Measurements from ENCODE around the gene PRKN.

DNA sequence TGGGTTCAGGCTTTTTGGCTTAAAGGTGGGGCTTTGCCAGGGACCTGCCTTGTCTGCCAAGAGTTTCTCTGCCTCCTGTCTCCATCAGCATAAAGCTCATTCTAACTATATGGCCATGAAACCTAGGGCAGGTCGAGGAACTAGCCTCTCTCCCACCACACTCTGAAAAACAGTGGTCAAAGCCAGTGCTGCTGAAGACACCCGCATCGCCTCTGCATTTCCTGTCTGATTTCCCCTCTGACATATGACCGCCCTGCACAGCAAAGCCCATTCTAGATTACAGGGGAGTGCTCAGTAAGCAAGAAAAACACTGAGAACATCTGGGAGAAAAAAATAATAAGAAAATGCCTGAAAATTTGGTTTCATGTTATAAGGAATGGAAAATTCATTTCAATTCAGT lies 573.6 kb downstream of the PRKN start:
- TF ChIP-seq, protein P1, sequence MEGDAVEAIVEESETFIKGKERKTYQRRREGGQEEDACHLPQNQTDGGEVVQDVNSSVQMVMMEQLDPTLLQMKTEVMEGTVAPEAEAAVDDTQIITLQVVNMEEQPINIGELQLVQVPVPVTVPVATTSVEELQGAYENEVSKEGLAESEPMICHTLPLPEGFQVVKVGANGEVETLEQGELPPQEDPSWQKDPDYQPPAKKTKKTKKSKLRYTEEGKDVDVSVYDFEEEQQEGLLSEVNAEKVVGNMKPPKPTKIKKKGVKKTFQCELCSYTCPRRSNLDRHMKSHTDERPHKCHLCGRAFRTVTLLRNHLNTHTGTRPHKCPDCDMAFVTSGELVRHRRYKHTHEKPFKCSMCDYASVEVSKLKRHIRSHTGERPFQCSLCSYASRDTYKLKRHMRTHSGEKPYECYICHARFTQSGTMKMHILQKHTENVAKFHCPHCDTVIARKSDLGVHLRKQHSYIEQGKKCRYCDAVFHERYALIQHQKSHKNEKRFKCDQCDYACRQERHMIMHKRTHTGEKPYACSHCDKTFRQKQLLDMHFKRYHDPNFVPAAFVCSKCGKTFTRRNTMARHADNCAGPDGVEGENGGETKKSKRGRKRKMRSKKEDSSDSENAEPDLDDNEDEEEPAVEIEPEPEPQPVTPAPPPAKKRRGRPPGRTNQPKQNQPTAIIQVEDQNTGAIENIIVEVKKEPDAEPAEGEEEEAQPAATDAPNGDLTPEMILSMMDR (IDR thresholded peaks at IDR 0.05; ENCODE audit: insufficient read depth, low read length) = no peak
- TF ChIP-seq, protein P2, sequence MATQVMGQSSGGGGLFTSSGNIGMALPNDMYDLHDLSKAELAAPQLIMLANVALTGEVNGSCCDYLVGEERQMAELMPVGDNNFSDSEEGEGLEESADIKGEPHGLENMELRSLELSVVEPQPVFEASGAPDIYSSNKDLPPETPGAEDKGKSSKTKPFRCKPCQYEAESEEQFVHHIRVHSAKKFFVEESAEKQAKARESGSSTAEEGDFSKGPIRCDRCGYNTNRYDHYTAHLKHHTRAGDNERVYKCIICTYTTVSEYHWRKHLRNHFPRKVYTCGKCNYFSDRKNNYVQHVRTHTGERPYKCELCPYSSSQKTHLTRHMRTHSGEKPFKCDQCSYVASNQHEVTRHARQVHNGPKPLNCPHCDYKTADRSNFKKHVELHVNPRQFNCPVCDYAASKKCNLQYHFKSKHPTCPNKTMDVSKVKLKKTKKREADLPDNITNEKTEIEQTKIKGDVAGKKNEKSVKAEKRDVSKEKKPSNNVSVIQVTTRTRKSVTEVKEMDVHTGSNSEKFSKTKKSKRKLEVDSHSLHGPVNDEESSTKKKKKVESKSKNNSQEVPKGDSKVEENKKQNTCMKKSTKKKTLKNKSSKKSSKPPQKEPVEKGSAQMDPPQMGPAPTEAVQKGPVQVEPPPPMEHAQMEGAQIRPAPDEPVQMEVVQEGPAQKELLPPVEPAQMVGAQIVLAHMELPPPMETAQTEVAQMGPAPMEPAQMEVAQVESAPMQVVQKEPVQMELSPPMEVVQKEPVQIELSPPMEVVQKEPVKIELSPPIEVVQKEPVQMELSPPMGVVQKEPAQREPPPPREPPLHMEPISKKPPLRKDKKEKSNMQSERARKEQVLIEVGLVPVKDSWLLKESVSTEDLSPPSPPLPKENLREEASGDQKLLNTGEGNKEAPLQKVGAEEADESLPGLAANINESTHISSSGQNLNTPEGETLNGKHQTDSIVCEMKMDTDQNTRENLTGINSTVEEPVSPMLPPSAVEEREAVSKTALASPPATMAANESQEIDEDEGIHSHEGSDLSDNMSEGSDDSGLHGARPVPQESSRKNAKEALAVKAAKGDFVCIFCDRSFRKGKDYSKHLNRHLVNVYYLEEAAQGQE (IDR thresholded peaks at IDR 0.05; ENCODE audit: insufficient replicate concordance, low read depth) = no peak
- no peak for TF ChIP-seq POLR2AphosphoS5 (IDR thresholded peaks at IDR 0.05; ENCODE audit: low read depth)
- no peak for TF ChIP-seq GABPA (IDR thresholded peaks at IDR 0.05; ENCODE audit: low read depth)
- TF ChIP-seq SPI1 (IDR thresholded peaks at IDR 0.05; ENCODE audit: borderline replicate concordance, low read depth) = no peak
